ENCODE data around the gene CRTAC1.
"Not testable (repeated sequence)": the region's sequence is repeated elsewhere in the genome, so short reads cannot be mapped to it uniquely, and the experiment has no call there.

CRTAC1 gene

GRCh38 chr10:97869091-97870042 is 161.1 kb downstream of the CRTAC1 start:
- DNase-seq (ENCODE audit: low read depth), result peak; percentile 68

GRCh38 chr10:97868134-97868685 is 162.2 kb downstream of the CRTAC1 start:
- DNase-seq (ENCODE audit: low read depth), result no peak

- no peak for DNase-seq (ENCODE audit: low read depth)
These were observed 163.1 kb downstream of the CRTAC1 start for GRCh38 chr10:97867220-97867800.

- no peak for DNase-seq (ENCODE audit: low read depth)
These were observed 163.7 kb downstream of the CRTAC1 start for GRCh38 chr10:97866524-97867219.

GRCh38 chr10:97865488-97865887 is 164.9 kb downstream of the CRTAC1 start:
- DNase-seq (ENCODE audit: low read depth), result no peak

GRCh38 chr10:97863808-97864207 is 166.6 kb downstream of the CRTAC1 start:
- DNase-seq (ENCODE audit: low read depth), result no peak

- DNase-seq (ENCODE audit: low read depth), result no peak
These were observed 168.5 kb downstream of the CRTAC1 start for GRCh38 chr10:97861924-97862323.

GRCh38 chr10:97861097-97861750 is 169.2 kb downstream of the CRTAC1 start:
- no peak for DNase-seq (ENCODE audit: low read depth)

GRCh38 chr10:97858001-97858439 is 172.4 kb downstream of the CRTAC1 start:
- DNase-seq (ENCODE audit: low read depth), result no peak

- no peak for DNase-seq (ENCODE audit: low read depth)
These were observed 175.7 kb downstream of the CRTAC1 start for GRCh38 chr10:97854743-97855142.

- DNase-seq (ENCODE audit: low read depth), result no peak
These were observed 177.5 kb downstream of the CRTAC1 start for GRCh38 chr10:97852840-97853405.

GRCh38 chr10:97852277-97852676 is 178.1 kb downstream of the CRTAC1 start:
- DNase-seq (ENCODE audit: low read depth), result no peak

GRCh38 chr10:97851341-97852001 is 178.9 kb downstream of the CRTAC1 start:
- no peak for DNase-seq (ENCODE audit: low read depth)

- DNase-seq (ENCODE audit: low read depth), result no peak
These were observed 180.0 kb downstream of the CRTAC1 start for GRCh38 chr10:97850446-97850845.

GRCh38 chr10:97849687-97850402 is 180.6 kb downstream of the CRTAC1 start, which contains the start of gene GOLGA7B:
TSS of gene GOLGA7B (plus strand) at chr10:97849843. CDS start at chr10:97850304, 461 bp downstream.
- peak; percentile 51 for DNase-seq (ENCODE audit: low read depth)

- no peak for DNase-seq (ENCODE audit: low read depth)
These were observed 181.2 kb downstream of the CRTAC1 start for GRCh38 chr10:97849103-97849686.

GRCh38 chr10:97844678-97845077 is 185.7 kb downstream of the CRTAC1 start:
- no peak for DNase-seq (ENCODE audit: low read depth)

GRCh38 chr10:97843972-97844371 is 186.4 kb downstream of the CRTAC1 start:
- not testable (repeated sequence) for DNase-seq (ENCODE audit: low read depth)

- no peak for DNase-seq (ENCODE audit: low read depth)
These were observed 187.1 kb downstream of the CRTAC1 start for GRCh38 chr10:97843281-97843671.
